ENCODE data around the gene KDM1B.

The KDM1B gene

GRCh38 chr6:18214003-18214402 lies 58.8 kb downstream of the KDM1B start:
- ChIA-PET POLR2A (no interaction called here), CTCF (no interaction called here)
- TF ChIP-seq ZNF768 (tag by site-specific recombination; IDR thresholded peaks at IDR 0.05) (no peak), ZNF571 (tag by site-specific recombination; IDR thresholded peaks at IDR 0.05) (no peak), ZNF548 (tag by site-specific recombination; IDR thresholded peaks at IDR 0.05) (no peak), ZBTB17 (tag by site-specific recombination; IDR thresholded peaks at IDR 0.05) (no peak), ZFHX2 (tag by site-specific recombination; conservative IDR thresholded peaks at IDR 0.05) (no peak), PRDM4 (tag by site-specific recombination; IDR thresholded peaks at IDR 0.05) (peak; percentile 37; the same call in 1 of the 2 replicates), PRDM1 (tag by site-specific recombination; IDR thresholded peaks at IDR 0.05) (peak; percentile 58), BCL11B (tag by site-specific recombination; IDR thresholded peaks at IDR 0.05; ENCODE audit: low read depth) (no peak), ZXDB (tag by site-specific recombination; IDR thresholded peaks at IDR 0.05) (no peak), ZNF311 (tag by site-specific recombination; IDR thresholded peaks at IDR 0.05; ENCODE audit: borderline replicate concordance) (no peak)
- Histone ChIP-seq H3K27ac (ENCODE audit: extremely low read depth, low read depth, low read length) (no peak overlapping the region), H3K36me3 (ENCODE audit: control insufficient read depth in 2 of 2, insufficient read depth in 1 of 2, low read length in 2 of 2) (peaks cover 8 to 13% of the 10 kb centered on the region in 2 experiments; a peak in 2 of 3 replicates), H3K9me3 (ENCODE audit: control insufficient read depth, insufficient read depth, low read depth, low read length) (no peaks in the 10 kb centered on the region), H3K4me3 (ENCODE audit: low read depth, low read length) (no peak overlapping the region), H3K4me1 (ENCODE audit: control insufficient read depth, insufficient read depth, low read length) (no peaks in the 10 kb centered on the region)

- Histone ChIP-seq H3K36me3 (ENCODE audit: control insufficient read depth in 2 of 2, insufficient read depth in 1 of 2, low read length in 2 of 2) (peaks cover 5 to 13% of the 10 kb centered on the region in 2 experiments; a peak in 2 of 3 replicates), H3K4me1 (ENCODE audit: control insufficient read depth, insufficient read depth, low read length) (no peaks in the 10 kb centered on the region), H3K4me3 (ENCODE audit: low read depth, low read length) (no peak overlapping the region), H3K27ac (ENCODE audit: extremely low read depth, low read depth, low read length) (no peak overlapping the region), H3K9me3 (ENCODE audit: control insufficient read depth, insufficient read depth, low read depth, low read length) (no peaks in the 10 kb centered on the region)
- CTCF ChIA-PET, result no interaction called here
- POLR2A ChIA-PET, result no interaction called here
- TF ChIP-seq ZNF132 (tag by site-specific recombination; IDR thresholded peaks at IDR 0.05; ENCODE audit: borderline replicate concordance), result no peak
- TF ChIP-seq ZNF214 (tag by site-specific recombination; IDR thresholded peaks at IDR 0.05; ENCODE audit: borderline replicate concordance), result no peak
- no peak for TF ChIP-seq MZF1 (tag by site-specific recombination; IDR thresholded peaks at IDR 0.05; ENCODE audit: borderline replicate concordance)
- TF ChIP-seq ZNF121 (tag by site-specific recombination; IDR thresholded peaks at IDR 0.05), result no peak
- no peak for TF ChIP-seq IKZF3 (tag by site-specific recombination; IDR thresholded peaks at IDR 0.05)
- no peak for TF ChIP-seq ZNF658 (tag by site-specific recombination; IDR thresholded peaks at IDR 0.05)
- TF ChIP-seq ZNF830 (tag by site-specific recombination; IDR thresholded peaks at IDR 0.05; ENCODE audit: low read depth), result no peak
- TF ChIP-seq ZNF610 (tag by site-specific recombination; IDR thresholded peaks at IDR 0.05; ENCODE audit: borderline replicate concordance), result no peak
- no peak for TF ChIP-seq ZNF623 (tag by site-specific recombination; IDR thresholded peaks at IDR 0.05)
- no peak for TF ChIP-seq ZXDB (tag by site-specific recombination; IDR thresholded peaks at IDR 0.05)
- no peak for TF ChIP-seq ZNF837 (tag by site-specific recombination; IDR thresholded peaks at IDR 0.05)
- no peak for TF ChIP-seq TCF7L2 (IDR thresholded peaks at IDR 0.05; ENCODE audit: borderline replicate concordance, low read depth, low read length)
- TF ChIP-seq AEBP2 (tag by site-specific recombination; IDR thresholded peaks at IDR 0.05; ENCODE audit: borderline replicate concordance), result no peak
- TF ChIP-seq ZNF184 (tag by site-specific recombination; IDR thresholded peaks at IDR 0.05), result no peak
- no peak for TF ChIP-seq ZNF776 (tag by site-specific recombination; IDR thresholded peaks at IDR 0.05; ENCODE audit: borderline replicate concordance)
- no peak for TF ChIP-seq ZNF404 (tag by site-specific recombination; IDR thresholded peaks at IDR 0.05)
- no peak for TF ChIP-seq ZNF514 (tag by site-specific recombination; IDR thresholded peaks at IDR 0.05)
- no peak for TF ChIP-seq ZNF18 (tag by site-specific recombination; IDR thresholded peaks at IDR 0.05)
- no peak for TF ChIP-seq ZNF23 (tag by site-specific recombination; IDR thresholded peaks at IDR 0.05; ENCODE audit: borderline replicate concordance)
These were observed 60.2 kb downstream of the KDM1B start for GRCh38 chr6:18215436-18215835.
